Natural killer cell treated with Interleukin-12 subunit alpha and Interleukin-12 subunit beta and Interleukin-15 and Interleukin-18, amount 100 ng/mL, for 72 hours (primary cell): Measurements from ENCODE around the gene TFRC. TPM values are rescaled to one million over a fixed set of nuclear protein-coding genes. Genes with fewer than 3 reads are reported as not detected.

Source experiments
- ATAC-seq, 2 donors: fragments of 150-1000 bp; cut with Tn5 transposase in 1 of 2; sonication (Bioruptor Pico), chemical (Tn5 transposase) in 1 of 2; 2 replicates each; pipeline ENCODE4 v1.10.0; 2021
- DNase-seq: peaks from one replicate; pipeline ENCODE4 v3.0.0; 2022; ENCODE audit warnings: low spot score
- H3K27ac Mint-ChIP-seq, 2 donors: 1 replicate in 1 of 2; 2 replicates in 1 of 2; pipeline ENCODE4 v1.8.0; 2022; ENCODE audit warnings: mixed read lengths in 2 of 2, mild to moderate bottlenecking in 1 of 2, moderate library complexity in 1 of 2
- H3K27me3 Mint-ChIP-seq, 2 donors: 1 replicate in 1 of 2; 2 replicates in 1 of 2; pipeline ENCODE4 v1.8.0; 2022; ENCODE audit warnings: mixed read lengths in 2 of 2
- H3K36me3 Mint-ChIP-seq: one replicate; pipeline ENCODE4 v1.8.0; 2022; ENCODE audit warnings: mixed read lengths
- H3K4me1 Mint-ChIP-seq, 2 donors: 1 replicate in 1 of 2; 2 replicates in 1 of 2; pipeline ENCODE4 v1.8.0; 2022; ENCODE audit warnings: low read depth in 2 of 2, mixed read lengths in 2 of 2, mild to moderate bottlenecking in 1 of 2
- H3K4me3 Mint-ChIP-seq: one replicate; pipeline ENCODE4 v1.8.0; 2022; ENCODE audit warnings: mixed read lengths
- H3K9me3 Mint-ChIP-seq: 2 replicates; pipeline ENCODE4 v1.8.0; 2022; ENCODE audit warnings: mixed read lengths
- total RNA-seq, 2 donors: library from RNA; stranded (reverse); gene quantifications; one replicate each; pipeline ENCODE4 v1.2.3, GENCODE V29; 2022

The TFRC gene
- 100 to 1,000 TPM; 395 to 476 TPM for total RNA-seq

GRCh38 chr3:196081834-196082618 lies at the start of gene TFRC:
Gene TFRC (minus strand): TSS chr3:196082090. CDS start chr3:196077099, 4,991 bp downstream.
- H3K36me3 Mint-ChIP-seq, result peaks cover 15% of the 10 kb centered on the region

GRCh38 chr3:196128172-196128843 lies 46.4 kb upstream of the TFRC start:
- H3K4me1 Mint-ChIP-seq, result peaks cover 10 to 16% of the 10 kb centered on the region in 2 donors
- no peak overlapping the region for H3K4me3 Mint-ChIP-seq
- H3K27me3 Mint-ChIP-seq, result peaks cover 0 to under 1% of the 10 kb centered on the region in 2 donors
- H3K9me3 Mint-ChIP-seq, result no peaks in the 10 kb centered on the region
- peak overlapping the region in 1 of 2 donors; percentile 26 for H3K27ac Mint-ChIP-seq
- H3K36me3 Mint-ChIP-seq, result no peaks in the 10 kb centered on the region
- ATAC-seq (no peak), DNase-seq (no peak)

More at GRCh38 chr3:196081834-196082618, at the start of gene TFRC:
- peak; percentile 96 for DNase-seq
- Mint-ChIP-seq H3K9me3 (no peaks in the 10 kb centered on the region), H3K27ac (peak within 1 kb of the TSS; percentile 86 to 93), H3K4me3 (peak within 1 kb of the TSS; percentile 92), H3K27me3 (no peaks in the 10 kb centered on the region), H3K4me1 (peaks cover 22 to 36% of the 10 kb centered on the region in 2 donors)
- ATAC-seq, result peak; percentile 97

- H3K4me3 Mint-ChIP-seq, result peak overlapping the region; percentile 43
- H3K9me3 Mint-ChIP-seq, result no peaks in the 10 kb centered on the region
- no peaks in the 10 kb centered on the region for H3K36me3 Mint-ChIP-seq
- DNase-seq (no peak), ATAC-seq (peak; percentile 59 to 71)
- H3K27me3 Mint-ChIP-seq, result peaks cover 0 to 4% of the 10 kb centered on the region in 2 donors
- H3K4me1 Mint-ChIP-seq, result peaks cover 14 to 23% of the 10 kb centered on the region in 2 donors
- peak overlapping the region; percentile 1 to 46 for H3K27ac Mint-ChIP-seq
These were observed 45.6 kb upstream of the TFRC start for GRCh38 chr3:196127308-196128040.

GRCh38 chr3:196124608-196125007 lies 42.7 kb upstream of the TFRC start:
- H3K27me3 Mint-ChIP-seq, result peaks cover 0 to 4% of the 10 kb centered on the region in 2 donors
- H3K9me3 Mint-ChIP-seq, result no peaks in the 10 kb centered on the region
- H3K4me1 Mint-ChIP-seq, result peaks cover 30 to 45% of the 10 kb centered on the region in 2 donors
- DNase-seq (no peak), ATAC-seq (no peak)
- no peaks in the 10 kb centered on the region for H3K36me3 Mint-ChIP-seq
- H3K4me3 Mint-ChIP-seq, result no peak overlapping the region
- no peak overlapping the region for H3K27ac Mint-ChIP-seq

GRCh38 chr3:196122688-196123046 lies 40.8 kb upstream of the TFRC start:
- no peaks in the 10 kb centered on the region for H3K36me3 Mint-ChIP-seq
- ATAC-seq (no peak), DNase-seq (no peak)
- H3K9me3 Mint-ChIP-seq, result no peaks in the 10 kb centered on the region
- H3K27me3 Mint-ChIP-seq, result peaks cover 0 to 4% of the 10 kb centered on the region in 2 donors
- peak overlapping the region; percentile 61 for H3K4me3 Mint-ChIP-seq
- H3K4me1 Mint-ChIP-seq, result peaks cover 28 to 43% of the 10 kb centered on the region in 2 donors
- peak overlapping the region in 1 of 2 donors; percentile 52 for H3K27ac Mint-ChIP-seq

GRCh38 chr3:196122021-196122687 lies 40.3 kb upstream of the TFRC start:
- no peaks in the 10 kb centered on the region for H3K36me3 Mint-ChIP-seq
- no peak for ATAC-seq
- no peak overlapping the region for H3K4me3 Mint-ChIP-seq
- peaks cover 23 to 38% of the 10 kb centered on the region in 2 donors for H3K4me1 Mint-ChIP-seq
- peak overlapping the region; percentile 52 to 54 for H3K27ac Mint-ChIP-seq
- no peak for DNase-seq
- peaks cover 0 to 4% of the 10 kb centered on the region in 2 donors for H3K27me3 Mint-ChIP-seq
- no peaks in the 10 kb centered on the region for H3K9me3 Mint-ChIP-seq

- ATAC-seq (no peak), DNase-seq (no peak)
- Mint-ChIP-seq H3K4me3 (no peak overlapping the region), H3K9me3 (no peaks in the 10 kb centered on the region), H3K4me1 (peaks cover 20 to 31% of the 10 kb centered on the region in 2 donors), H3K27me3 (peaks cover 0 to 4% of the 10 kb centered on the region in 2 donors), H3K36me3 (no peaks in the 10 kb centered on the region), H3K27ac (peak overlapping the region; percentile 30 to 36)
These were observed 39.2 kb upstream of the TFRC start for GRCh38 chr3:196121066-196121465.

- Mint-ChIP-seq H3K9me3 (no peaks in the 10 kb centered on the region), H3K27ac (peak overlapping the region; percentile 30 to 36), H3K27me3 (peaks cover 0 to 4% of the 10 kb centered on the region in 2 donors), H3K4me3 (peak overlapping the region; percentile 28), H3K4me1 (peaks cover 20 to 31% of the 10 kb centered on the region in 2 donors), H3K36me3 (no peaks in the 10 kb centered on the region)
- no peak for DNase-seq
- peak; percentile 28 to 71 for ATAC-seq
These were observed 38.5 kb upstream of the TFRC start for GRCh38 chr3:196120291-196120951.

- no peak overlapping the region for H3K27ac Mint-ChIP-seq
- DNase-seq, result no peak
These were observed 35.9 kb upstream of the TFRC start for GRCh38 chr3:196117809-196118208.

GRCh38 chr3:196115678-196116083 lies 33.8 kb upstream of the TFRC start:
- Mint-ChIP-seq H3K27me3 (no peaks in the 10 kb centered on the region), H3K4me3 (no peak overlapping the region), H3K4me1 (peaks cover 7 to 10% of the 10 kb centered on the region in 2 donors), H3K27ac (no peak overlapping the region), H3K9me3 (no peaks in the 10 kb centered on the region), H3K36me3 (no peaks in the 10 kb centered on the region)
- ATAC-seq (no peak), DNase-seq (no peak)

More at GRCh38 chr3:196117809-196118208, 35.9 kb upstream of the TFRC start:
- Mint-ChIP-seq H3K4me3 (no peak overlapping the region), H3K36me3 (no peaks in the 10 kb centered on the region), H3K27me3 (no peaks in the 10 kb centered on the region), H3K4me1 (peaks cover 16 to 24% of the 10 kb centered on the region in 2 donors), H3K9me3 (no peaks in the 10 kb centered on the region)
- peak in 1 of 2 donors; percentile 45 for ATAC-seq

GRCh38 chr3:196111939-196112386 lies 30.1 kb upstream of the TFRC start:
- H3K4me3 Mint-ChIP-seq, result peak overlapping the region; percentile 50
- DNase-seq, result no peak

GRCh38 chr3:196108075-196108743 lies 26.3 kb upstream of the TFRC start:
- Mint-ChIP-seq H3K4me3 (no peak overlapping the region), H3K27me3 (no peaks in the 10 kb centered on the region), H3K27ac (no peak overlapping the region), H3K36me3 (no peaks in the 10 kb centered on the region), H3K9me3 (no peaks in the 10 kb centered on the region), H3K4me1 (peaks cover 4 to 16% of the 10 kb centered on the region in 2 donors)
- DNase-seq (no peak), ATAC-seq (peak in 1 of 2 donors; percentile 31)

More at GRCh38 chr3:196111939-196112386, 30.1 kb upstream of the TFRC start:
- Mint-ChIP-seq H3K4me1 (peaks cover 3 to 4% of the 10 kb centered on the region in 2 donors), H3K9me3 (no peaks in the 10 kb centered on the region), H3K36me3 (no peaks in the 10 kb centered on the region), H3K27me3 (no peaks in the 10 kb centered on the region), H3K27ac (peak overlapping the region; percentile 50 to 54)
- ATAC-seq, result peak; percentile 65 to 70
